H9 (cell line): ENCODE results near the gene MAP3K2. TPM values are rescaled to one million over a fixed set of nuclear protein-coding genes. Genes with fewer than 3 reads are reported as not detected.

Experiments used
- DNase-seq: peaks from one replicate; pipeline ENCODE4 v3.0.0-alpha.2; 2017
- H2AFZ ChIP-seq: one replicate; pipeline ENCODE4 v1.6.1; 2013; ENCODE audit warnings: mild to moderate bottlenecking, low read length, control low read depth, moderate library complexity
- H2AK5ac ChIP-seq: 2 replicates; pipeline ENCODE4 v1.6.1; 2013; ENCODE audit warnings: low read length, control low read depth, mixed read lengths; ENCODE audit not compliant: insufficient read length
- H2BK120ac ChIP-seq: one replicate; pipeline ENCODE4 v1.6.1; 2013; ENCODE audit warnings: low read depth, mild to moderate bottlenecking, low read length, control low read depth, inconsistent platforms; ENCODE audit not compliant: poor library complexity, severe bottlenecking
- H2BK12ac ChIP-seq: 2 replicates; pipeline ENCODE4 v1.6.1; 2013; ENCODE audit warnings: low read length, control low read depth, mixed read lengths, low read depth; ENCODE audit not compliant: insufficient read length
- H2BK15ac ChIP-seq: 2 replicates; pipeline ENCODE4 v1.6.1; 2013; ENCODE audit warnings: low read depth, low read length, control low read depth
- H2BK20ac ChIP-seq: one replicate; pipeline ENCODE4 v1.6.1; 2013; ENCODE audit warnings: low read depth, mild to moderate bottlenecking, low read length, control low read depth, inconsistent platforms; ENCODE audit not compliant: poor library complexity, severe bottlenecking
- H2BK5ac ChIP-seq: 2 replicates; pipeline ENCODE4 v1.6.1; 2013; ENCODE audit warnings: low read length, control low read depth, mixed read lengths; ENCODE audit not compliant: insufficient read length
- H3K14ac ChIP-seq: 2 replicates; pipeline ENCODE4 v1.6.1; 2013; ENCODE audit warnings: low read length, control low read depth; ENCODE audit not compliant: insufficient read depth
- H3K18ac ChIP-seq: 2 replicates; pipeline ENCODE4 v1.6.1; 2013; ENCODE audit warnings: low read depth, mild to moderate bottlenecking, mixed read lengths, low read length, control low read depth; ENCODE audit not compliant: insufficient read length
- H3K23ac ChIP-seq: 2 replicates; pipeline ENCODE4 v1.6.1; 2013; ENCODE audit warnings: low read length, control low read depth, mixed read lengths, low read depth; ENCODE audit not compliant: insufficient read length
- H3K23me2 ChIP-seq: 2 replicates; pipeline ENCODE4 v1.6.1; 2013; ENCODE audit warnings: low read depth, mild to moderate bottlenecking, mixed read lengths, low read length, control low read depth; ENCODE audit not compliant: insufficient read length, poor library complexity, severe bottlenecking
- H3K27ac ChIP-seq: 2 replicates; pipeline ENCODE4 v1.5.1; 2013; ENCODE audit warnings: low read length, control low read depth, mixed read lengths, low read depth; ENCODE audit not compliant: insufficient read length
- H3K27me3 ChIP-seq: 2 replicates; pipeline ENCODE4 v1.6.1; 2013; ENCODE audit warnings: low read length, control low read depth, inconsistent platforms; ENCODE audit not compliant: insufficient read depth
- H3K4ac ChIP-seq: 2 replicates; pipeline ENCODE4 v1.6.1; 2013; ENCODE audit warnings: low read depth, mild to moderate bottlenecking, control low read depth, inconsistent platforms, low read length, moderate library complexity
- H3K4me1 ChIP-seq: 2 replicates; pipeline ENCODE4 v1.6.1; 2013; ENCODE audit warnings: low read length, control low read depth, inconsistent platforms; ENCODE audit not compliant: insufficient read depth
- H3K4me2 ChIP-seq: 2 replicates; pipeline ENCODE4 v1.6.1; 2013; ENCODE audit warnings: low read length, control low read depth, mixed read lengths; ENCODE audit not compliant: insufficient read length, insufficient read depth
- H3K56ac ChIP-seq: 2 replicates; pipeline ENCODE4 v1.6.1; 2013; ENCODE audit warnings: low read depth, mild to moderate bottlenecking, mixed read lengths, low read length, control low read depth; ENCODE audit not compliant: insufficient read length
- H3K79me1 ChIP-seq: 2 replicates; pipeline ENCODE4 v1.6.1; 2013; ENCODE audit warnings: low read depth, mild to moderate bottlenecking, moderate library complexity, low read length, control low read depth, inconsistent platforms; ENCODE audit not compliant: insufficient read depth, poor library complexity, severe bottlenecking
- H3K79me2 ChIP-seq: 2 replicates; pipeline ENCODE4 v1.6.1; 2013; ENCODE audit warnings: low read length, control low read depth, inconsistent platforms; ENCODE audit not compliant: insufficient read depth
- H3K9ac ChIP-seq: 2 replicates; pipeline ENCODE4 v1.6.1; 2013; ENCODE audit warnings: low read length, control low read depth, mixed read lengths; ENCODE audit not compliant: insufficient read length; ENCODE audit errors: extremely low read depth
- H3K9me3 ChIP-seq: one replicate; pipeline ENCODE4 v1.6.1; 2013; ENCODE audit warnings: low read depth, low read length, inconsistent platforms; ENCODE audit not compliant: control insufficient read depth
- H3T11ph ChIP-seq: one replicate; pipeline ENCODE4 v1.6.1; 2013; ENCODE audit warnings: mild to moderate bottlenecking, low read length, control low read depth, inconsistent platforms
- H4K20me1 ChIP-seq: one replicate; pipeline ENCODE4 v1.6.1; 2013; ENCODE audit not compliant: control insufficient read depth, insufficient read length, insufficient read depth
- H4K5ac ChIP-seq: 2 replicates; pipeline ENCODE4 v1.6.1; 2013; ENCODE audit warnings: low read depth, mild to moderate bottlenecking, mixed read lengths, low read length, control low read depth; ENCODE audit not compliant: insufficient read length
- H4K8ac ChIP-seq: replicated peaks from 2 replicates; pipeline ENCODE4 v1.6.1; 2013; ENCODE audit warnings: low read length, control low read depth, mixed read lengths, low read depth; ENCODE audit not compliant: insufficient read length
- H4K91ac ChIP-seq: 2 replicates; pipeline ENCODE4 v1.6.1; 2013; ENCODE audit warnings: low read depth, mild to moderate bottlenecking, moderate library complexity, mixed read lengths, low read length, control low read depth; ENCODE audit not compliant: insufficient read length
- H3K27ac Mint-ChIP-seq, 3 experiments: 2 replicates in 2 of 3; 3 replicates in 1 of 3; pipeline ENCODE4 v1.8.0; 2020 to 2021; ENCODE audit warnings: mixed read lengths in 3 of 3, mild to moderate bottlenecking in 1 of 3, moderate library complexity in 1 of 3
- H3K27me3 Mint-ChIP-seq: 2 replicates; pipeline ENCODE4 v1.8.0; 2021; ENCODE audit warnings: low read depth, mild to moderate bottlenecking, moderate library complexity, mixed read lengths
- H3K36me3 Mint-ChIP-seq, 3 experiments: 2 replicates in 2 of 3; 3 replicates in 1 of 3; pipeline ENCODE4 v1.8.0; 2020 to 2021; ENCODE audit warnings: low read depth in 3 of 3, mixed read lengths in 3 of 3; ENCODE audit not compliant: insufficient read depth in 1 of 3
- H3K4me1 Mint-ChIP-seq, 2 experiments: 2 replicates each; pipeline ENCODE4 v1.8.0; 2020; ENCODE audit warnings: mixed read lengths in 2 of 2
- H3K4me3 Mint-ChIP-seq, 2 experiments: 2 replicates in 1 of 2; 3 replicates in 1 of 2; pipeline ENCODE4 v1.8.0; 2020 to 2021; ENCODE audit warnings: mild to moderate bottlenecking in 2 of 2, mixed read lengths in 2 of 2, moderate library complexity in 1 of 2
- H3K9me3 Mint-ChIP-seq, 2 experiments: 2 replicates in 1 of 2; 3 replicates in 1 of 2; pipeline ENCODE4 v1.8.0; 2020; ENCODE audit warnings: mild to moderate bottlenecking in 2 of 2, mixed read lengths in 2 of 2, moderate library complexity in 1 of 2
- WGBS: extraction: QIAGEN DNeasy Blood & Tissue Kit; methylation state at CpG from one replicate; pipeline ENCODE4 v1.1.7; 2013; ENCODE audit warnings: missing lambda C conversion rate, low lambda C conversion rate, mixed read lengths; ENCODE audit not compliant: insufficient read length; ENCODE audit errors: extremely low coverage; 5-methylcytosine and 5-hydroxymethylcytosine counted together
- total RNA-seq: library from RNA; stranded (reverse); gene quantifications from 2 replicates; pipeline ENCODE4 v1.2.1, GENCODE V29; 2021
- TF ChIP-seq, protein P1 (sequence below): fragments of 200-600 bp; sonication (generic); conservative IDR thresholded peaks from 3 replicates; pipeline ENCODE4 v1.8.0; 2021; ENCODE audit warnings: antibody characterized with exemption, mild to moderate bottlenecking

Gene MAP3K2
- total RNA-seq, 1 experiment from 2014 or later: 25.8 TPM

DNA sequence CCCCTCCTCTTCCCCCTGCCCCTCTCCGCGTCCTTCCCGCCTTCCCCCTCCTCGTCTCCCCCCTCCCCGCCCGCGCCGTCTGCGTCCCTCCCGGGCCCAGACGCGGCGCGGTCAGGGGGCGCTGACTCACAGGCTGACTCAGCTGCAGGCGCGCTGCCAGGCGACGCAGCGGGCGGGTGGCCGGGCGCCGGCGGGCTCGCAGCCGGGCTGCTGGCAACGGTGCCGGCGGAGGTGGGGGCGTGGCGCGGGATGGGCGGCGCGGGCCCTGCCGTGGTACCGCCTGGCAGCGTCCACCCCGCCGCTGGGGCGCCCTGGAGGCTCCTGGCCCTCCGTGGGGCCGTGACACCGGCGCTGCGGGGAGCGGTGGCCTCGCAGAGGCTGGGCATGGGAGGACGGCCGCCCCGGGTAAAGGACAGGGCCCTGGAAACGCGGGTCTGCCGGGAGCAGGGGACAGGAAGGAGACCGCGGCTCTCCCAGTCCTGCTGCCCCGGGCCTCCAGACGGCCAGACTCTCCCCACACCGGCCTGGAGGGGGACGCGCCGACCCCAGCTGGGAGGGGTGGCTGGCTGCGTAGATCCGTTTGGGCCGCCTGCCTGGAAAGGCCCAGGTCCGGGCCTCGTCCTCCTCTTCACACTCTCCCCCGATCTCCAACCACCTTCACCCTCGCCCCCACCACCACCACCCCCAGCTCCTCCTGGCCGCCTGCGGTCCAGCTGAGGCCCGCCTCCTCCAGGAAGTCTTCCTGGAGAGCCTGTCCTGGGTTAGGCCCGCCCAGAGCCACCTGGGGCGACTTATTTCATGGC lies 20.4 kb upstream of the MAP3K2 start:
- Mint-ChIP-seq H3K4me3 (peak overlapping the region; percentile 56 to 83), H3K36me3 (peaks cover 0 to 7% (median 3%) of the 10 kb centered on the region in 3 experiments; a peak in 3 of 7 replicates), H3K4me1 (peaks cover 13 to 17% of the 10 kb centered on the region in 2 experiments), H3K27me3 (peaks cover 4% of the 10 kb centered on the region; the same call in 1 of the 2 replicates), H3K9me3 (peaks cover 3% of the 10 kb centered on the region in 2 experiments; a peak in 2 of 5 replicates), H3K27ac (no peak overlapping the region)
- Histone ChIP-seq H2AK5ac (no peak overlapping the region), H3K27ac (no peak overlapping the region), H3K79me1 (no peaks in the 10 kb centered on the region), H3K18ac (no peak overlapping the region), H3K27me3 (no peaks in the 10 kb centered on the region), H2BK12ac (no peak overlapping the region), H4K8ac (no peak overlapping the region), H3K4me2 (peak overlapping the region; percentile 44), H4K5ac (no peak overlapping the region), H3K23me2 (peaks cover 3% of the 10 kb centered on the region), H3K23ac (no peak overlapping the region), H3K56ac (no peak overlapping the region), H2BK5ac (no peak overlapping the region), H3K9me3 (no peaks in the 10 kb centered on the region), H3T11ph (no peak overlapping the region), H3K14ac (no peak overlapping the region), H3K9ac (no peak overlapping the region), H2BK20ac (no peak overlapping the region), H4K20me1 (no peaks in the 10 kb centered on the region), H2AFZ (no peak overlapping the region), H2BK120ac (no peak overlapping the region), H3K79me2 (no peaks in the 10 kb centered on the region), H3K4ac (no peak overlapping the region), H2BK15ac (no peak overlapping the region), H4K91ac (no peak overlapping the region), H3K4me1 (peaks cover 2% of the 10 kb centered on the region)
- TF ChIP-seq, protein P1, sequence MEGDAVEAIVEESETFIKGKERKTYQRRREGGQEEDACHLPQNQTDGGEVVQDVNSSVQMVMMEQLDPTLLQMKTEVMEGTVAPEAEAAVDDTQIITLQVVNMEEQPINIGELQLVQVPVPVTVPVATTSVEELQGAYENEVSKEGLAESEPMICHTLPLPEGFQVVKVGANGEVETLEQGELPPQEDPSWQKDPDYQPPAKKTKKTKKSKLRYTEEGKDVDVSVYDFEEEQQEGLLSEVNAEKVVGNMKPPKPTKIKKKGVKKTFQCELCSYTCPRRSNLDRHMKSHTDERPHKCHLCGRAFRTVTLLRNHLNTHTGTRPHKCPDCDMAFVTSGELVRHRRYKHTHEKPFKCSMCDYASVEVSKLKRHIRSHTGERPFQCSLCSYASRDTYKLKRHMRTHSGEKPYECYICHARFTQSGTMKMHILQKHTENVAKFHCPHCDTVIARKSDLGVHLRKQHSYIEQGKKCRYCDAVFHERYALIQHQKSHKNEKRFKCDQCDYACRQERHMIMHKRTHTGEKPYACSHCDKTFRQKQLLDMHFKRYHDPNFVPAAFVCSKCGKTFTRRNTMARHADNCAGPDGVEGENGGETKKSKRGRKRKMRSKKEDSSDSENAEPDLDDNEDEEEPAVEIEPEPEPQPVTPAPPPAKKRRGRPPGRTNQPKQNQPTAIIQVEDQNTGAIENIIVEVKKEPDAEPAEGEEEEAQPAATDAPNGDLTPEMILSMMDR: no peak
- WGBS: no CpG with 5 or more reads among the region's 75 CpGs
- DNase-seq: peak; percentile 94
